Measurements from ENCODE around the gene UTP20.

DNA sequence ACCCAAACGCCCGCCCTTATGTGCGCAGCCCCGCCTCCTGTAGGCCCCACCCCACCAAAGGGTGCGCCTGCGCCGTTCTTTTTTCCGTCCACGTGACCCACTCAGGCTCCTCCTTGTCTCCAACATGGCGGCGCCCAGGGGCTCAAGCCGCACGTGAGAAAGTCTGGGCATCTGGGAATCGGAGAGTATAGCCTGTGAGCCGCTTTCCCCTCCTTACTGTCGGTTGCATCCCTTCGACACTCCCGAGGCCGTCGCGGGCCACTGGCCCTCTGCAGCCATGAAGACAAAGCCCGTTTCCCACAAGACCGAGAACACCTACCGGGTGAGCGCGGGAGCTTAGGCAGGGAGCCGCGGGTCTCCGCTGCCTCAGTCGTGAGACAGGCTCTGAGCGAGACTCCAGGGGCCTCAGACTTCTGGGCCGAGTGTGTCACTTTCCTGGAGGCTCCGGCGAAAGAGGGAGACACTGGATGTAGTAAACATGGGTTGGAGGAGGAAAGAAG lies at the start of gene UTP20:
- TF ChIP-seq, protein P1, sequence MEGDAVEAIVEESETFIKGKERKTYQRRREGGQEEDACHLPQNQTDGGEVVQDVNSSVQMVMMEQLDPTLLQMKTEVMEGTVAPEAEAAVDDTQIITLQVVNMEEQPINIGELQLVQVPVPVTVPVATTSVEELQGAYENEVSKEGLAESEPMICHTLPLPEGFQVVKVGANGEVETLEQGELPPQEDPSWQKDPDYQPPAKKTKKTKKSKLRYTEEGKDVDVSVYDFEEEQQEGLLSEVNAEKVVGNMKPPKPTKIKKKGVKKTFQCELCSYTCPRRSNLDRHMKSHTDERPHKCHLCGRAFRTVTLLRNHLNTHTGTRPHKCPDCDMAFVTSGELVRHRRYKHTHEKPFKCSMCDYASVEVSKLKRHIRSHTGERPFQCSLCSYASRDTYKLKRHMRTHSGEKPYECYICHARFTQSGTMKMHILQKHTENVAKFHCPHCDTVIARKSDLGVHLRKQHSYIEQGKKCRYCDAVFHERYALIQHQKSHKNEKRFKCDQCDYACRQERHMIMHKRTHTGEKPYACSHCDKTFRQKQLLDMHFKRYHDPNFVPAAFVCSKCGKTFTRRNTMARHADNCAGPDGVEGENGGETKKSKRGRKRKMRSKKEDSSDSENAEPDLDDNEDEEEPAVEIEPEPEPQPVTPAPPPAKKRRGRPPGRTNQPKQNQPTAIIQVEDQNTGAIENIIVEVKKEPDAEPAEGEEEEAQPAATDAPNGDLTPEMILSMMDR (IDR thresholded peaks at IDR 0.05; ENCODE audit: borderline replicate concordance, extremely low read depth, low read length, poor library complexity, severe bottlenecking): no peak
- no peak for TF ChIP-seq EZH2 (IDR thresholded peaks at IDR 0.05; ENCODE audit: borderline replicate concordance, low read depth, low read length, severe bottlenecking)
